ENCODE results near the gene CLBA1. TPM values are rescaled to one million over a fixed set of nuclear protein-coding genes. Genes with fewer than 3 reads are reported as not detected.

CLBA1 gene
- total and polyA plus RNA-seq, 2 experiments from 2014 or later, result 1.6 to 1.8 TPM

- peaks cover 40% of the 10 kb centered on the region for H3K79me2 ChIP-seq (replicated peaks; ENCODE audit: insufficient read depth)
- H3K36me3 ChIP-seq (ENCODE audit: insufficient read depth), result no peaks in the 10 kb centered on the region
- no peaks in the 10 kb centered on the region for H3K9me2 ChIP-seq (ENCODE audit: insufficient read depth)
- Mint-ChIP-seq H3K9me3 (no peaks in the 10 kb centered on the region), H3K4me1 (peaks cover 35% of the 10 kb centered on the region), H3K27me3 (ENCODE audit: insufficient read depth, low read depth, poor library complexity) (peaks cover 18% of the 10 kb centered on the region), H3K4me3 (peak overlapping the region; percentile 96; the same call in 1 of the 3 replicates), H3K36me3 (ENCODE audit: low read depth) (peaks cover 13% of the 10 kb centered on the region), H3K27ac (no peak overlapping the region)
- peaks cover 5% of the 10 kb centered on the region; the same call in 1 of the 2 replicates for H3F3A ChIP-seq (replicated peaks; ENCODE audit: low read depth)
- ATAC-seq (no peak), DNase-seq (ENCODE audit: low spot score) (no peak)
- TF ChIP-seq CREB1 (CRISPR knock-in tag; IDR thresholded peaks at IDR 0.05; ENCODE audit: low read depth) (no peak), NANOG (IDR thresholded peaks at IDR 0.05; ENCODE audit: borderline replicate concordance) (no peak), EZH2phosphoT487 (IDR thresholded peaks at IDR 0.05; ENCODE audit: unreplicated experiment) (no peak), CTCF (conservative IDR thresholded peaks at IDR 0.05; ENCODE audit: low read depth in 2 of 2) (no peak), ZNF331 (CRISPR knock-in tag; IDR thresholded peaks at IDR 0.05; ENCODE audit: low read depth) (no peak), ZNF114 (CRISPR knock-in tag; IDR thresholded peaks at IDR 0.05) (no peak), POLR2AphosphoS5 (IDR thresholded peaks at IDR 0.05; ENCODE audit: low read depth) (no peak), EZH2 (IDR thresholded peaks at IDR 0.05; ENCODE audit: low read depth, unreplicated experiment) (no peak), JUNB (IDR thresholded peaks at IDR 0.05; ENCODE audit: unreplicated experiment) (no peak), STAT1 (IDR thresholded peaks at IDR 0.05; ENCODE audit: unreplicated experiment) (no peak)
- TF ChIP-seq, protein P1, sequence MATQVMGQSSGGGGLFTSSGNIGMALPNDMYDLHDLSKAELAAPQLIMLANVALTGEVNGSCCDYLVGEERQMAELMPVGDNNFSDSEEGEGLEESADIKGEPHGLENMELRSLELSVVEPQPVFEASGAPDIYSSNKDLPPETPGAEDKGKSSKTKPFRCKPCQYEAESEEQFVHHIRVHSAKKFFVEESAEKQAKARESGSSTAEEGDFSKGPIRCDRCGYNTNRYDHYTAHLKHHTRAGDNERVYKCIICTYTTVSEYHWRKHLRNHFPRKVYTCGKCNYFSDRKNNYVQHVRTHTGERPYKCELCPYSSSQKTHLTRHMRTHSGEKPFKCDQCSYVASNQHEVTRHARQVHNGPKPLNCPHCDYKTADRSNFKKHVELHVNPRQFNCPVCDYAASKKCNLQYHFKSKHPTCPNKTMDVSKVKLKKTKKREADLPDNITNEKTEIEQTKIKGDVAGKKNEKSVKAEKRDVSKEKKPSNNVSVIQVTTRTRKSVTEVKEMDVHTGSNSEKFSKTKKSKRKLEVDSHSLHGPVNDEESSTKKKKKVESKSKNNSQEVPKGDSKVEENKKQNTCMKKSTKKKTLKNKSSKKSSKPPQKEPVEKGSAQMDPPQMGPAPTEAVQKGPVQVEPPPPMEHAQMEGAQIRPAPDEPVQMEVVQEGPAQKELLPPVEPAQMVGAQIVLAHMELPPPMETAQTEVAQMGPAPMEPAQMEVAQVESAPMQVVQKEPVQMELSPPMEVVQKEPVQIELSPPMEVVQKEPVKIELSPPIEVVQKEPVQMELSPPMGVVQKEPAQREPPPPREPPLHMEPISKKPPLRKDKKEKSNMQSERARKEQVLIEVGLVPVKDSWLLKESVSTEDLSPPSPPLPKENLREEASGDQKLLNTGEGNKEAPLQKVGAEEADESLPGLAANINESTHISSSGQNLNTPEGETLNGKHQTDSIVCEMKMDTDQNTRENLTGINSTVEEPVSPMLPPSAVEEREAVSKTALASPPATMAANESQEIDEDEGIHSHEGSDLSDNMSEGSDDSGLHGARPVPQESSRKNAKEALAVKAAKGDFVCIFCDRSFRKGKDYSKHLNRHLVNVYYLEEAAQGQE (IDR thresholded peaks at IDR 0.05; ENCODE audit: unreplicated experiment), result no peak
- TF ChIP-seq, protein P2, sequence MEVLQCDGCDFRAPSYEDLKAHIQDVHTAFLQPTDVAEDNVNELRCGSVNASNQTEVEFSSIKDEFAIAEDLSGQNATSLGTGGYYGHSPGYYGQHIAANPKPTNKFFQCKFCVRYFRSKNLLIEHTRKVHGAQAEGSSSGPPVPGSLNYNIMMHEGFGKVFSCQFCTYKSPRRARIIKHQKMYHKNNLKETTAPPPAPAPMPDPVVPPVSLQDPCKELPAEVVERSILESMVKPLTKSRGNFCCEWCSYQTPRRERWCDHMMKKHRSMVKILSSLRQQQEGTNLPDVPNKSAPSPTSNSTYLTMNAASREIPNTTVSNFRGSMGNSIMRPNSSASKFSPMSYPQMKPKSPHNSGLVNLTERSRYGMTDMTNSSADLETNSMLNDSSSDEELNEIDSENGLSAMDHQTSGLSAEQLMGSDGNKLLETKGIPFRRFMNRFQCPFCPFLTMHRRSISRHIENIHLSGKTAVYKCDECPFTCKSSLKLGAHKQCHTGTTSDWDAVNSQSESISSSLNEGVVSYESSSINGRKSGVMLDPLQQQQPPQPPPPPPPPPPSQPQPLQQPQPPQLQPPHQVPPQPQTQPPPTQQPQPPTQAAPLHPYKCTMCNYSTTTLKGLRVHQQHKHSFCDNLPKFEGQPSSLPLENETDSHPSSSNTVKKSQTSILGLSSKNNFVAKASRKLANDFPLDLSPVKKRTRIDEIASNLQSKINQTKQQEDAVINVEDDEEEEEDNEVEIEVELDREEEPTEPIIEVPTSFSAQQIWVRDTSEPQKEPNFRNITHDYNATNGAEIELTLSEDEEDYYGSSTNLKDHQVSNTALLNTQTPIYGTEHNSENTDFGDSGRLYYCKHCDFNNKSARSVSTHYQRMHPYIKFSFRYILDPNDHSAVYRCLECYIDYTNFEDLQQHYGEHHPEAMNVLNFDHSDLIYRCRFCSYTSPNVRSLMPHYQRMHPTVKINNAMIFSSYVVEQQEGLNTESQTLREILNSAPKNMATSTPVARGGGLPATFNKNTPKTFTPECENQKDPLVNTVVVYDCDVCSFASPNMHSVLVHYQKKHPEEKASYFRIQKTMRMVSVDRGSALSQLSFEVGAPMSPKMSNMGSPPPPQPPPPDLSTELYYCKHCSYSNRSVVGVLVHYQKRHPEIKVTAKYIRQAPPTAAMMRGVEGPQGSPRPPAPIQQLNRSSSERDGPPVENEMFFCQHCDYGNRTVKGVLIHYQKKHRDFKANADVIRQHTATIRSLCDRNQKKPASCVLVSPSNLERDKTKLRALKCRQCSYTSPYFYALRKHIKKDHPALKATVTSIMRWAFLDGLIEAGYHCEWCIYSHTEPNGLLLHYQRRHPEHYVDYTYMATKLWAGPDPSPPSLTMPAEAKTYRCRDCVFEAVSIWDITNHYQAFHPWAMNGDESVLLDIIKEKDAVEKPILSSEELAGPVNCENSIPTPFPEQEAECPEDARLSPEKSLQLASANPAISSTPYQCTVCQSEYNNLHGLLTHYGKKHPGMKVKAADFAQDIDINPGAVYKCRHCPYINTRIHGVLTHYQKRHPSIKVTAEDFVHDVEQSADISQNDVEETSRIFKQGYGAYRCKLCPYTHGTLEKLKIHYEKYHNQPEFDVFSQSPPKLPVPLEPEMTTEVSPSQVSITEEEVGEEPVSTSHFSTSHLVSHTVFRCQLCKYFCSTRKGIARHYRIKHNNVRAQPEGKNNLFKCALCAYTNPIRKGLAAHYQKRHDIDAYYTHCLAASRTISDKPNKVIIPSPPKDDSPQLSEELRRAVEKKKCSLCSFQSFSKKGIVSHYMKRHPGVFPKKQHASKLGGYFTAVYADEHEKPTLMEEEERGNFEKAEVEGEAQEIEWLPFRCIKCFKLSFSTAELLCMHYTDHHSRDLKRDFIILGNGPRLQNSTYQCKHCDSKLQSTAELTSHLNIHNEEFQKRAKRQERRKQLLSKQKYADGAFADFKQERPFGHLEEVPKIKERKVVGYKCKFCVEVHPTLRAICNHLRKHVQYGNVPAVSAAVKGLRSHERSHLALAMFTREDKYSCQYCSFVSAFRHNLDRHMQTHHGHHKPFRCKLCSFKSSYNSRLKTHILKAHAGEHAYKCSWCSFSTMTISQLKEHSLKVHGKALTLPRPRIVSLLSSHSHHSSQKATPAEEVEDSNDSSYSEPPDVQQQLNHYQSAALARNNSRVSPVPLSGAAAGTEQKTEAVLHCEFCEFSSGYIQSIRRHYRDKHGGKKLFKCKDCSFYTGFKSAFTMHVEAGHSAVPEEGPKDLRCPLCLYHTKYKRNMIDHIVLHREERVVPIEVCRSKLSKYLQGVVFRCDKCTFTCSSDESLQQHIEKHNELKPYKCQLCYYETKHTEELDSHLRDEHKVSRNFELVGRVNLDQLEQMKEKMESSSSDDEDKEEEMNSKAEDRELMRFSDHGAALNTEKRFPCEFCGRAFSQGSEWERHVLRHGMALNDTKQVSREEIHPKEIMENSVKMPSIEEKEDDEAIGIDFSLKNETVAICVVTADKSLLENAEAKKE (CRISPR knock-in tag; IDR thresholded peaks at IDR 0.05), result no peak
- TF ChIP-seq, protein P3, sequence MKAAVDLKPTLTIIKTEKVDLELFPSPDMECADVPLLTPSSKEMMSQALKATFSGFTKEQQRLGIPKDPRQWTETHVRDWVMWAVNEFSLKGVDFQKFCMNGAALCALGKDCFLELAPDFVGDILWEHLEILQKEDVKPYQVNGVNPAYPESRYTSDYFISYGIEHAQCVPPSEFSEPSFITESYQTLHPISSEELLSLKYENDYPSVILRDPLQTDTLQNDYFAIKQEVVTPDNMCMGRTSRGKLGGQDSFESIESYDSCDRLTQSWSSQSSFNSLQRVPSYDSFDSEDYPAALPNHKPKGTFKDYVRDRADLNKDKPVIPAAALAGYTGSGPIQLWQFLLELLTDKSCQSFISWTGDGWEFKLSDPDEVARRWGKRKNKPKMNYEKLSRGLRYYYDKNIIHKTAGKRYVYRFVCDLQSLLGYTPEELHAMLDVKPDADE (IDR thresholded peaks at IDR 0.05), result no peak
- no peak overlapping the region for H3K4me3 ChIP-seq
- H3K27me3 ChIP-seq (ENCODE audit: insufficient read depth), result no peaks in the 10 kb centered on the region
- no peak overlapping the region for H3K4me2 ChIP-seq
- H3K27ac ChIP-seq (ENCODE audit: low read depth), result no peak overlapping the region
- peaks cover 19% of the 10 kb centered on the region for H3K4me1 ChIP-seq (ENCODE audit: insufficient read depth)
- peaks cover 24% of the 10 kb centered on the region for H4K20me1 ChIP-seq (replicated peaks; ENCODE audit: insufficient read depth)
- no peak overlapping the region for H2AFZ ChIP-seq
These were observed 37.6 kb downstream of the CLBA1 start for GRCh38 chr14:105023144-105023543.

All from GM23338 (cell line).